Transverse colon (tissue), 4 donors: ENCODE data around the gene ANKH. TPM values are rescaled to one million over a fixed set of nuclear protein-coding genes. Genes with fewer than 3 reads are reported as not detected.

Source experiments
- DNase-seq: peaks from one replicate; pipeline ENCODE4 v3.0.0-alpha.2; 2019
- H3K27ac ChIP-seq, 4 donors: fragments of 200-600 bp; sonication (generic); 2 replicates each; pipeline ENCODE4 v1.5.1; 2016 to 2018; ENCODE audit warnings: inconsistent platforms in 4 of 4
- H3K27me3 ChIP-seq: fragments of 200-600 bp; sonication (generic); 2 replicates; pipeline ENCODE4 v1.5.1; 2017; ENCODE audit warnings: inconsistent platforms
- H3K36me3 ChIP-seq, 4 donors: fragments of 200-600 bp; sonication (generic); 2 replicates each; pipeline ENCODE4 v1.5.1; 2017 to 2019; ENCODE audit warnings: inconsistent platforms in 4 of 4
- H3K4me1 ChIP-seq, 4 donors: fragments of 200-600 bp; sonication (generic); 2 replicates each; pipeline ENCODE4 v1.5.1; 2017 to 2020; ENCODE audit warnings: inconsistent platforms in 4 of 4
- H3K4me3 ChIP-seq, 4 donors: fragments of 200-600 bp; sonication (generic); 1 replicate in 1 of 4; 2 replicates in 3 of 4; pipeline versions ENCODE4 v1.5.1 to v1.6.1; 2017 to 2019; ENCODE audit warnings: inconsistent platforms in 4 of 4
- H3K9me3 ChIP-seq, 2 donors: fragments of 200-600 bp; sonication (generic); 2 replicates each; pipeline ENCODE4 v1.5.1; 2017 to 2019; ENCODE audit warnings: inconsistent platforms in 2 of 2
- EP300 ChIP-seq: sonication (generic); formaldehyde crosslinking; IDR thresholded peaks from one replicate; pipeline ENCODE4 v1.6.1; 2017; ENCODE audit warnings: antibody characterized with exemption, low read depth
- POLR2A ChIP-seq: fragments of 450-650 bp; IDR thresholded peaks from one replicate; pipeline ENCODE4 v1.6.1; 2016; ENCODE audit warnings: antibody characterized with exemption, mild to moderate bottlenecking, moderate library complexity
- POLR2AphosphoS5 ChIP-seq, 3 donors: sonication (generic); formaldehyde crosslinking; IDR thresholded peaks; one replicate each; pipeline ENCODE4 v1.6.1; 2016; ENCODE audit warnings: antibody characterized with exemption in 3 of 3
- whole genome bisulfite sequencing, 2 donors: methylation state at CpG; one replicate each; pipeline ENCODE4 v1.1.5; 2018; ENCODE audit warnings: low coverage in 1 of 2; 5-methylcytosine and 5-hydroxymethylcytosine counted together
- in situ Hi-C, 4 donors: fragments of 200-750 bp; cut with MboI; loops; one replicate each; pipeline versions ENCODE4 v1.15.0 to v1.15.1; 2017; ENCODE audit warnings: low sequenced_read_pairs in 3 of 4, low pct_ligation_motif_present in 1 of 4, low pct_unique_long_range_greater_than_20kb in 1 of 4
- intact Hi-C: fragments of 100-400 bp; cut with DNase I; formaldehyde crosslinking; loops from one replicate; pipeline ENCODE4 v1.15.1; 2023; ENCODE audit warnings: low total_unique reads
- total RNA-seq, 4 donors: library from RNA; depleted of rRNA; stranded (reverse); fragments of >200 nt; gene quantifications; one replicate each; pipeline ENCODE4 v1.1.0, GENCODE V29; 2016
- TF ChIP-seq, protein P1 (sequence below), 5 experiments: fragments of 200-600 bp in 3 of 5; fragments of 450-650 bp in 2 of 5; sonication (generic) in 3 of 5; IDR thresholded peaks; 1 replicate in 2 of 5; 2 replicates in 3 of 5; pipeline ENCODE4 v1.5.1; 2016 to 2017; ENCODE audit warnings: antibody characterized with exemption in 5 of 5, inconsistent platforms in 3 of 5, mild to moderate bottlenecking in 2 of 5, moderate library complexity in 1 of 5

Gene ANKH
- total RNA-seq, 4 donors from 2014 or later, result 24.7 to 96.5 (median 69.4) TPM

DNA sequence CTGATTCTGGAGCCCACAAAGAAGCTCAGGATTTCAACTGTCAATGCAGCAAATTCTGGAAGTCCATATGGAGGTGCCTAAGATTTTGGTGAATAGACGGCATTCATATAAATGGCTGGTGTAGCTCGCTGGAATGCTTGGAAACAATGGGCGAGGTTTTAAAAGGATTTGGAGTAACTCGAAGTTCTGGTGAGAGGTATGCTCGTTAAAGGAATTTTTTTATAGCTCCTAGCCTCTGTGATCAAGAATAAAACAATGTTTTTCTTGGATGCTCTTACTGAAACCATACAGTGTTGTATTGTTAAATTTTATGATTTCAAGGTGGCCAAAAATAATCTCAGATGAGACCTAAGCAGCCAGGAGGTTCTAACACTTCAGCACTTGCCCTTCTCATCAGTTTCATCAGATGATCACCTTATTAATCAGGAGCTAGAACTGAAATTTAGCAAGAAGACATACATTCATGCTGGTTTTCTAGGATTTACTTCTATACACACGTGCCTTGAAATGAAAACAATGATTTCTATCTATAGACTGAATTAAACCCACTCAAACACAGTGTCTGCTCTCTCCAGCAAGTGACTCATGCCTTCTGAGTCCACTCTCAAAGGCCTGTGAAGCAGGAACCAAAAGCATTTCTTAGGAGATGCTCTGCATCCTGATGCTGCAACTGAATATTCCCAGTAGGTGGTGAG is 127.8 kb downstream of the ANKH start:
- TF ChIP-seq EP300 (no peak), POLR2A (no peak), POLR2AphosphoS5 (IDR thresholded peaks at IDR 0.05) (no peak)
- TF ChIP-seq, protein P1, sequence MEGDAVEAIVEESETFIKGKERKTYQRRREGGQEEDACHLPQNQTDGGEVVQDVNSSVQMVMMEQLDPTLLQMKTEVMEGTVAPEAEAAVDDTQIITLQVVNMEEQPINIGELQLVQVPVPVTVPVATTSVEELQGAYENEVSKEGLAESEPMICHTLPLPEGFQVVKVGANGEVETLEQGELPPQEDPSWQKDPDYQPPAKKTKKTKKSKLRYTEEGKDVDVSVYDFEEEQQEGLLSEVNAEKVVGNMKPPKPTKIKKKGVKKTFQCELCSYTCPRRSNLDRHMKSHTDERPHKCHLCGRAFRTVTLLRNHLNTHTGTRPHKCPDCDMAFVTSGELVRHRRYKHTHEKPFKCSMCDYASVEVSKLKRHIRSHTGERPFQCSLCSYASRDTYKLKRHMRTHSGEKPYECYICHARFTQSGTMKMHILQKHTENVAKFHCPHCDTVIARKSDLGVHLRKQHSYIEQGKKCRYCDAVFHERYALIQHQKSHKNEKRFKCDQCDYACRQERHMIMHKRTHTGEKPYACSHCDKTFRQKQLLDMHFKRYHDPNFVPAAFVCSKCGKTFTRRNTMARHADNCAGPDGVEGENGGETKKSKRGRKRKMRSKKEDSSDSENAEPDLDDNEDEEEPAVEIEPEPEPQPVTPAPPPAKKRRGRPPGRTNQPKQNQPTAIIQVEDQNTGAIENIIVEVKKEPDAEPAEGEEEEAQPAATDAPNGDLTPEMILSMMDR (IDR thresholded peaks at IDR 0.05), result no peak
- 56 to 75% methylated on average over 6 of the region's 6 CpGs for WGBS, 2 donors
- Histone ChIP-seq H3K9me3 (no peaks in the 10 kb centered on the region), H3K36me3 (no peaks in the 10 kb centered on the region), H3K4me1 (no peaks in the 10 kb centered on the region), H3K27ac (no peak overlapping the region), H3K27me3 (no peaks in the 10 kb centered on the region), H3K4me3 (no peak overlapping the region)
- DNase-seq, result no peak
- in situ Hi-C loops (no loop called here), intact Hi-C loops (no loop called here)

DNA sequence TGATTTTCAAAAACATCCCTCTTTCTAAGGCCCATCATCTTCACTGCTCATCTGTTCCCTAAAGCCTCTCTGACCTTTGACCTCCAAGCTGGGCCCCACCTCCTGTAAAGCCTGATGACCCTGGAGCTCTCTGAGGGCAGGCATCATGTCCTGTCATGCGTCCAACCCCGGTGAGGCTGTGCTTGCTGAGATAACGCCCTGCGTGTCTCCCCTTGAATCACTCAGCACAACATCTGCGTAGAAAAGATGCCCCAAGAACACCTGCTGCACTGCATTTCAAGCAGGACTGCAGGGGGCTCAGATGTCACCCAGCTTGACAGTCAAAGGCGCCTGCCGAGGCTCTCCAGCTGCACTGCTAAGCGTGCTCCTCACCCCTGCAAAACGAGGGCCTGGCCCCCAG is 129.1 kb downstream of the ANKH start:
- no peak overlapping the region for H3K4me3 ChIP-seq
- H3K27me3 ChIP-seq, result no peaks in the 10 kb centered on the region
- in situ Hi-C loops, result no loop called here
- intact Hi-C loops, result no loop called here
- TF ChIP-seq EP300 (no peak), POLR2AphosphoS5 (IDR thresholded peaks at IDR 0.05) (no peak), POLR2A (no peak)
- TF ChIP-seq, protein P1 (IDR thresholded peaks at IDR 0.05), result no peak
- H3K36me3 ChIP-seq, result no peaks in the 10 kb centered on the region
- WGBS, 2 donors, result 90 to 92% methylated on average over 8 to 9 of the region's 9 CpGs
- no peak overlapping the region for H3K27ac ChIP-seq
- no peaks in the 10 kb centered on the region for H3K4me1 ChIP-seq
- H3K9me3 ChIP-seq, result no peaks in the 10 kb centered on the region
- DNase-seq, result no peak

DNA sequence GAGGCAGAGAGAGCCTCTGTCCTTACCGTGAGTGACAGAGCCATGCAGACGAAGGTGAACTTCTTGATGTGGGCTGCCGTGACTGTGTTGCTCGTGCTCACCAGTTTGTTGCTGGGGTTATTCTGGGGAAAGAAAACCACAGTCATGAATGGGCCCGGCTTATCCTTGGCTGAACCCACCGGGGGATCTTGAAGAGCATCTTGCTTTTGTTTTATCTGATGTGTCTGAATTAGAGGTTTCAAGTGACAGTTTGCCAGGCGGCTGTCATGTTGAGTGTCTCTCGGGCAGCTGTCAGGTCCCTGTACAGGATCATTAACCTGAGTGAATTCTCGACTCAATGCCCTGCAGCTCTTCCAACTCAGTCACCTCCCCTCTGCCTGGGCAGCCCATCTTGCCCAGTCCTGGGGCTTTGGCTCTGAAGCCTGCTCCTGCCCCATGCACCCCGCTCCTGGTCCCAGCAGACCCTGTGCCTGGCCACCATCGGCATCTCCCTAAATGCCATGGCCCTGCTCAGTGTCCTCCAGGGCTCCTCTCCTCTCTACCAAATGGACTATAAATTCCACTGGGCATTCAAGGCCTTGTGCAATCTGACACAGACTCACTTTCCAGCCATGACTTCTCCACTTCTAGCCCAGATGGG is 129.7 kb downstream of the ANKH start:
- in situ Hi-C loops (no loop called here), intact Hi-C loops (no loop called here)
- TF ChIP-seq EP300 (no peak), POLR2A (no peak), POLR2AphosphoS5 (IDR thresholded peaks at IDR 0.05) (no peak)
- TF ChIP-seq, protein P1 (IDR thresholded peaks at IDR 0.05), result no peak
- no peaks in the 10 kb centered on the region for H3K27me3 ChIP-seq
- DNase-seq, result no peak
- peaks cover 0 to 2% (median 0%) of the 10 kb centered on the region in 4 donors for H3K36me3 ChIP-seq
- H3K4me1 ChIP-seq, result no peaks in the 10 kb centered on the region
- no peak overlapping the region for H3K27ac ChIP-seq
- WGBS, 2 donors, result 90 to 95% methylated on average over 6 to 11 of the region's 11 CpGs
- no peak overlapping the region for H3K4me3 ChIP-seq
- H3K9me3 ChIP-seq, result no peaks in the 10 kb centered on the region

DNA sequence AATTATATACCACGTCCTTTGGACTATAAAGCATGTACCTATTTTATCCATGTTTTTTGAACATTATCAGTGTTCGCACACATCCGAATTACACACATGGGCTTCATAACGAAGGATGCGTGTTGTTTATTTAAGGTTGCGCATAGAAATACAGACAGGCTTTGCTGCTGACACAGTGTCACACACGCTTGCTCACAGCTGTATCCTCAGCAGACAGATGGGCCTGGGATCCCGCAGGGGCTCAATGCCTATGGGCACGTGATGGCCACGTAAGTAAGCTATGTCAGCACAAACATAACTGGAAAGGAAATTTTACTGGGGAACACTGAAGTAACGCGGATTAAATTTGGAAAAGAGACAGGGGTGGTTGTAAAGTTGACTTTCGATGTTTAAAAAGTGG is 130.4 kb downstream of the ANKH start:
- H3K27ac ChIP-seq, result no peak overlapping the region
- H3K36me3 ChIP-seq, result peaks cover 0 to 2% (median 0%) of the 10 kb centered on the region in 4 donors
- 96 to 97% methylated on average over 11 to 13 of the region's 13 CpGs for WGBS, 2 donors
- TF ChIP-seq POLR2A (no peak), EP300 (no peak), POLR2AphosphoS5 (IDR thresholded peaks at IDR 0.05) (no peak)
- TF ChIP-seq, protein P1 (IDR thresholded peaks at IDR 0.05), result no peak
- no peaks in the 10 kb centered on the region for H3K9me3 ChIP-seq
- no peaks in the 10 kb centered on the region for H3K4me1 ChIP-seq
- intact Hi-C loops (no loop called here), in situ Hi-C loops (no loop called here)
- H3K27me3 ChIP-seq, result no peaks in the 10 kb centered on the region
- DNase-seq, result no peak
- no peak overlapping the region for H3K4me3 ChIP-seq
